Breast epithelium (tissue), 3 donors: Measurements from ENCODE around the gene ANO5.

Experiments
- POLR2A ChIP-seq: fragments of 450-650 bp; IDR thresholded peaks from one replicate; pipeline ENCODE4 v1.6.1; 2016; ENCODE audit warnings: antibody characterized with exemption, mild to moderate bottlenecking, moderate library complexity
- POLR2AphosphoS5 ChIP-seq, 3 donors: sonication (generic); formaldehyde crosslinking; IDR thresholded peaks; one replicate each; pipeline ENCODE4 v1.6.1; 2017; ENCODE audit warnings: antibody characterized with exemption in 3 of 3
- TF ChIP-seq, protein P1 (sequence below), 3 donors: fragments of 450-650 bp; IDR thresholded peaks; one replicate each; pipeline ENCODE4 v1.5.1; 2016 to 2017; ENCODE audit warnings: antibody characterized with exemption in 3 of 3, mild to moderate bottlenecking in 3 of 3, moderate library complexity in 3 of 3

DNA sequence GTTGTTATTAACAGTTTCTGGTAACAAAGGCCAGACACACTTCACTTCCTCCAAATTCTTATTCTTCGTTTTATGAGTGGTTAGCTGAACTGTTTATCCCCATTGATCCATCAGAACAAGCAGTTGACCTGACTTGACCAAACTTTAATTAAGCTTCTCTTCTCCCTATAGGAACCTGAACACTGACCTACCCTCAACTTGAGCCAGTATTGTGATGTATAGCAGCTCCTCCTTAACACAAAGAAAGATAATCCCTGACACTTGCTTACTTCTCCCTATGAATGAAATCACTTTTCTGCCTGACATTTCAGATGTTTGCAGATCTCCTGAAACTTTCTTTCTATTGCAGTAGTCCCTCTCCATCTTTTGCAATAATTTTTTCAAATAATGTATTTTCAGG, 41.9 kb downstream of the ANO5 start:
- TF ChIP-seq, protein P1, sequence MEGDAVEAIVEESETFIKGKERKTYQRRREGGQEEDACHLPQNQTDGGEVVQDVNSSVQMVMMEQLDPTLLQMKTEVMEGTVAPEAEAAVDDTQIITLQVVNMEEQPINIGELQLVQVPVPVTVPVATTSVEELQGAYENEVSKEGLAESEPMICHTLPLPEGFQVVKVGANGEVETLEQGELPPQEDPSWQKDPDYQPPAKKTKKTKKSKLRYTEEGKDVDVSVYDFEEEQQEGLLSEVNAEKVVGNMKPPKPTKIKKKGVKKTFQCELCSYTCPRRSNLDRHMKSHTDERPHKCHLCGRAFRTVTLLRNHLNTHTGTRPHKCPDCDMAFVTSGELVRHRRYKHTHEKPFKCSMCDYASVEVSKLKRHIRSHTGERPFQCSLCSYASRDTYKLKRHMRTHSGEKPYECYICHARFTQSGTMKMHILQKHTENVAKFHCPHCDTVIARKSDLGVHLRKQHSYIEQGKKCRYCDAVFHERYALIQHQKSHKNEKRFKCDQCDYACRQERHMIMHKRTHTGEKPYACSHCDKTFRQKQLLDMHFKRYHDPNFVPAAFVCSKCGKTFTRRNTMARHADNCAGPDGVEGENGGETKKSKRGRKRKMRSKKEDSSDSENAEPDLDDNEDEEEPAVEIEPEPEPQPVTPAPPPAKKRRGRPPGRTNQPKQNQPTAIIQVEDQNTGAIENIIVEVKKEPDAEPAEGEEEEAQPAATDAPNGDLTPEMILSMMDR (IDR thresholded peaks at IDR 0.05): no peak
- TF ChIP-seq POLR2AphosphoS5 (IDR thresholded peaks at IDR 0.05) (no peak), POLR2A (no peak)
